SU-DHL-6 (cell line): ENCODE measurements around the gene ADIPOR2.

Source experiments
- H2AFZ ChIP-seq: fragments of 200-600 bp; sonication (generic); 2 replicates; pipeline ENCODE4 v1.6.1; 2014; ENCODE audit warnings: low read depth, mild to moderate bottlenecking, moderate library complexity, mixed read lengths, antibody characterized with exemption, low read length; ENCODE audit not compliant: severe bottlenecking
- H3F3A ChIP-seq: fragments of 200-600 bp; shearing (Covaris generic); 2 replicates; pipeline ENCODE4 v1.6.0; 2016; ENCODE audit warnings: antibody characterized with exemption, mild to moderate bottlenecking; ENCODE audit not compliant: insufficient read depth
- H3K27ac ChIP-seq: fragments of 200-600 bp; sonication (generic); 2 replicates; pipeline ENCODE4 v1.5.1; 2016; ENCODE audit warnings: low read depth, mild to moderate bottlenecking, low read length, moderate library complexity, mixed read lengths
- H3K27me3 ChIP-seq: fragments of 200-600 bp; sonication (generic), shearing (Covaris generic); 2 replicates; pipeline ENCODE4 v1.6.0; 2014; ENCODE audit warnings: mild to moderate bottlenecking, low read length
- H3K36me3 ChIP-seq: fragments of 200-600 bp; sonication (generic); 2 replicates; pipeline ENCODE4 v1.6.1; 2014; ENCODE audit warnings: mild to moderate bottlenecking, low read length, mixed read lengths
- H3K4me2 ChIP-seq: fragments of 300-600, 200-600 bp; shearing (Covaris generic), sonication (generic); 2 replicates; pipeline ENCODE4 v1.6.0; 2014; ENCODE audit warnings: low read length, low read depth, mild to moderate bottlenecking; ENCODE audit not compliant: poor library complexity, severe bottlenecking
- H3K4me3 ChIP-seq: fragments of 200-600 bp; sonication (generic); 2 replicates; pipeline ENCODE4 v1.5.1; 2014; ENCODE audit warnings: antibody characterized with exemption, low read length, mild to moderate bottlenecking, mixed read lengths; ENCODE audit not compliant: insufficient read depth, poor library complexity, severe bottlenecking
- H3K79me2 ChIP-seq: fragments of 200-600 bp; sonication (generic); 2 replicates; pipeline ENCODE4 v1.6.1; 2014; ENCODE audit warnings: mild to moderate bottlenecking, low read length, moderate library complexity; ENCODE audit not compliant: insufficient read depth
- H3K9ac ChIP-seq: fragments of 200-600 bp; sonication (generic); 2 replicates; pipeline ENCODE4 v1.7.0; 2014; ENCODE audit warnings: mild to moderate bottlenecking, low read length
- H3K9me2 ChIP-seq: fragments of 200-600 bp; sonication (generic); replicated peaks from 2 replicates; pipeline ENCODE4 v1.6.1; 2014; ENCODE audit warnings: low read length; ENCODE audit not compliant: insufficient read depth
- H3K9me3 ChIP-seq: fragments of 200-600 bp; sonication (generic); 2 replicates; pipeline ENCODE4 v1.6.1; 2014; ENCODE audit warnings: low read length, mixed read lengths; ENCODE audit not compliant: insufficient read depth
- H4K20me1 ChIP-seq: fragments of 200-600 bp; sonication (generic); 2 replicates; pipeline ENCODE4 v1.6.1; 2014; ENCODE audit warnings: low read depth, mild to moderate bottlenecking, antibody characterized with exemption, low read length, moderate library complexity, mixed read lengths
- EZH2phosphoT487 ChIP-seq: fragments of 200-600 bp; sonication (generic), shearing (Covaris generic); conservative IDR thresholded peaks from 2 replicates; pipeline ENCODE4 v1.6.1; 2018; ENCODE audit warnings: mild to moderate bottlenecking, antibody characterized with exemption, low read length, moderate library complexity, mixed read lengths
- TF ChIP-seq, protein P1 (sequence below): fragments of 200-600 bp; sonication (generic); IDR thresholded peaks from one replicate; pipeline ENCODE4 v1.5.1; 2017; ENCODE audit warnings: antibody characterized with exemption, mild to moderate bottlenecking, low read length, moderate library complexity; ENCODE audit not compliant: insufficient read depth, poor library complexity, severe bottlenecking

The ADIPOR2 gene

DNA sequence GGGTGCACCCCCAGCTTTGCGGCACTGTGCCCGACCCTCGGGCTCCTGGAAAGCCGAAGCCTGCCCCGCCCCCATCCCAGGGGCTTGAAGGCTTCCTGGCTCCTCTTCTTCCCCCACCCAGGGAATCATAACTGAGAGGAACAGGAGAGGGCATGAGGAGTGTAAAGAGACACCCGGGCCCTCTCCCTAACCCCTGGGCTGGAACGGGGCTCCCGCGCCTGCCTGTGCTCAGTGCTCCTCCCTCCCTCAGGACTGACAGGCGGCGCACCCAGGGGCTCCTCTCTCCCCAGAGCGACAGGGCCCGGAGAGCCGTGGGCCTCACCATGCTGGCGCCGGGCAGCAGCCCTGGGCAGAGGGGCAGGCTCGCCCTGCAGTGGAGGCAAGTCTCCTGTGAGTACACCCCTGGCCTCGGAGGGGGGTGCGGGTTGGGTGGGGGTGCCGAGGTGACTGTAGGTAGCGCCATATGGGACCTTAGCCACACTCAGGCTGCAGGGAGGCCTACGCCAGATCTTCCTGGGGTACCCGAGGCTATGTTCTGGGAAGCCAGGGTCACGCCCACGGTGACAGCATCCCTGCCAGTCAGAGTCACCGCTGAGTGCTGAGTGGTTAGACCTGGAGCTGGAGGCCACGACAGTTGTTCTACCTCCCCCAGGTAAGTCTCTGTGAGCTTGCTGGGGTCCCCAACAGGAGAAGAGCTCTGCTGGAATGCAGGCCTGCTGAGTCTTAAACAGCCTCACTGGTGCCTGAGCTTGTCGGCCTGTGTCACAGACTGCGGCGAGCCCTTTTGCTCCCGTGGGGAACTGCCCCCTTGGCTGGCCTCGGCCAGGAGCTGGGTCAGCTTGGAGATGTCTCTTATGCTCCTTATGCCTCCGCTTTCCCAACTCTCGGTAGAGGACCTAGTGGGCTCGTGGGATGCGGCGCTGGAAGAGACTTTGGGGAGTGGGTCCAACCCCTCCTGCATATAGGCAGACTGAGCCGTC is 137.2 kb downstream of the ADIPOR2 start:
- H3K9me2 ChIP-seq = no peaks in the 10 kb centered on the region
- no peaks in the 10 kb centered on the region for H4K20me1 ChIP-seq
- no peak overlapping the region for H2AFZ ChIP-seq
- no peaks in the 10 kb centered on the region for H3K79me2 ChIP-seq
- H3K27ac ChIP-seq = no peak overlapping the region
- H3K4me3 ChIP-seq = no peak overlapping the region
- no peaks in the 10 kb centered on the region for H3F3A ChIP-seq
- no peak overlapping the region for H3K9ac ChIP-seq
- H3K27me3 ChIP-seq = no peaks in the 10 kb centered on the region
- H3K36me3 ChIP-seq = no peaks in the 10 kb centered on the region
- H3K9me3 ChIP-seq = no peaks in the 10 kb centered on the region
- H3K4me2 ChIP-seq = no peak overlapping the region
- TF ChIP-seq, protein P1, sequence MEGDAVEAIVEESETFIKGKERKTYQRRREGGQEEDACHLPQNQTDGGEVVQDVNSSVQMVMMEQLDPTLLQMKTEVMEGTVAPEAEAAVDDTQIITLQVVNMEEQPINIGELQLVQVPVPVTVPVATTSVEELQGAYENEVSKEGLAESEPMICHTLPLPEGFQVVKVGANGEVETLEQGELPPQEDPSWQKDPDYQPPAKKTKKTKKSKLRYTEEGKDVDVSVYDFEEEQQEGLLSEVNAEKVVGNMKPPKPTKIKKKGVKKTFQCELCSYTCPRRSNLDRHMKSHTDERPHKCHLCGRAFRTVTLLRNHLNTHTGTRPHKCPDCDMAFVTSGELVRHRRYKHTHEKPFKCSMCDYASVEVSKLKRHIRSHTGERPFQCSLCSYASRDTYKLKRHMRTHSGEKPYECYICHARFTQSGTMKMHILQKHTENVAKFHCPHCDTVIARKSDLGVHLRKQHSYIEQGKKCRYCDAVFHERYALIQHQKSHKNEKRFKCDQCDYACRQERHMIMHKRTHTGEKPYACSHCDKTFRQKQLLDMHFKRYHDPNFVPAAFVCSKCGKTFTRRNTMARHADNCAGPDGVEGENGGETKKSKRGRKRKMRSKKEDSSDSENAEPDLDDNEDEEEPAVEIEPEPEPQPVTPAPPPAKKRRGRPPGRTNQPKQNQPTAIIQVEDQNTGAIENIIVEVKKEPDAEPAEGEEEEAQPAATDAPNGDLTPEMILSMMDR = no peak
- no peak for TF ChIP-seq EZH2phosphoT487

- no peaks in the 10 kb centered on the region for H3K27me3 ChIP-seq
Measured at GRCh38 chr12:1828856-1829255, 138.0 kb downstream of the ADIPOR2 start.

GRCh38 chr12:1829306-1829900 is 138.5 kb downstream of the ADIPOR2 start:
- H3F3A ChIP-seq = no peaks in the 10 kb centered on the region

More at GRCh38 chr12:1828856-1829255, 138.0 kb downstream of the ADIPOR2 start:
- no peak for TF ChIP-seq EZH2phosphoT487
- TF ChIP-seq, protein P1 = no peak
- Histone ChIP-seq H2AFZ (no peak overlapping the region), H3K9me2 (no peaks in the 10 kb centered on the region), H3K4me3 (no peak overlapping the region), H3K79me2 (no peaks in the 10 kb centered on the region), H4K20me1 (no peaks in the 10 kb centered on the region), H3K9me3 (no peaks in the 10 kb centered on the region), H3K27ac (no peak overlapping the region), H3F3A (no peaks in the 10 kb centered on the region), H3K4me2 (no peak overlapping the region), H3K9ac (no peak overlapping the region), H3K36me3 (no peaks in the 10 kb centered on the region)

More at GRCh38 chr12:1829306-1829900, 138.5 kb downstream of the ADIPOR2 start:
- Histone ChIP-seq H3K9me2 (no peaks in the 10 kb centered on the region), H3K27me3 (no peaks in the 10 kb centered on the region), H3K4me2 (no peak overlapping the region), H3K4me3 (no peak overlapping the region), H3K27ac (no peak overlapping the region), H3K79me2 (no peaks in the 10 kb centered on the region), H2AFZ (no peak overlapping the region), H3K9ac (no peak overlapping the region), H3K36me3 (no peaks in the 10 kb centered on the region), H4K20me1 (no peaks in the 10 kb centered on the region), H3K9me3 (no peaks in the 10 kb centered on the region)
- no peak for TF ChIP-seq EZH2phosphoT487
- TF ChIP-seq, protein P1 = no peak
